Measurements from ENCODE around the gene LSM12.
"Not testable (repeated sequence)": the region's sequence is repeated elsewhere in the genome, so short reads cannot be mapped to it uniquely, and the experiment has no call there.

Gene LSM12

GRCh38 chr17:44105941-44106340 lies 39.5 kb upstream of the LSM12 start:
- no peak overlapping the region for H3K4me3 ChIP-seq (ENCODE audit: control insufficient read depth in 1 of 7, extremely low read depth in 1 of 7, insufficient read depth in 4 of 7, low read depth in 2 of 7, low read length in 6 of 7)
- no peak overlapping the region for H3K27ac ChIP-seq (ENCODE audit: insufficient read depth in 1 of 2, low read depth in 1 of 2, low read length in 2 of 2, poor library complexity in 1 of 2, severe bottlenecking in 2 of 2)
- POLR2A ChIA-PET = no interaction called here
- H3K36me3 ChIP-seq (ENCODE audit: control insufficient read depth in 4 of 4, insufficient read depth in 4 of 4, low read length in 3 of 4) = peaks cover 0 to 23% (median 10%) of the 10 kb centered on the region in 4 experiments
- no peak for DNase-seq
- H3K27me3 ChIP-seq (replicated peaks in 2 of 5; ENCODE audit: control insufficient read depth in 4 of 5, insufficient read depth in 5 of 5, low read length in 4 of 5) = no peaks in the 10 kb centered on the region
- H3K4me1 ChIP-seq (ENCODE audit: control extremely low read depth in 1 of 4, control insufficient read depth in 4 of 4, insufficient read depth in 4 of 4, low read length in 3 of 4) = peaks cover 0 to 47% (median 27%) of the 10 kb centered on the region in 4 experiments
- H3K9me3 ChIP-seq (ENCODE audit: control extremely low read depth in 1 of 5, control insufficient read depth in 4 of 5, insufficient read depth in 2 of 5, low read depth in 1 of 5, low read length in 4 of 5) = no peaks in the 10 kb centered on the region
- WGBS (ENCODE audit: insufficient coverage) = 37% methylated on average over 3 of the region's 3 CpGs
- CTCF ChIA-PET = interaction anchor here (0.6 to 10.3 kb wide), 4 partner anchors 9 to 63 kb away, joined by 3 to 85 read pairs (median 4); no protein-coding TSS in a partner anchor

GRCh38 chr17:44105483-44105882 lies 39.0 kb upstream of the LSM12 start:
- 94% methylated on average over 2 of the region's 3 CpGs for WGBS (ENCODE audit: insufficient coverage)
- Histone ChIP-seq H3K36me3 (ENCODE audit: control insufficient read depth in 4 of 4, insufficient read depth in 4 of 4, low read length in 3 of 4) (peaks cover 0 to 20% (median 10%) of the 10 kb centered on the region in 4 experiments), H3K27me3 (replicated peaks in 2 of 5; ENCODE audit: control insufficient read depth in 4 of 5, insufficient read depth in 5 of 5, low read length in 4 of 5) (no peaks in the 10 kb centered on the region), H3K27ac (ENCODE audit: insufficient read depth in 1 of 2, low read depth in 1 of 2, low read length in 2 of 2, poor library complexity in 1 of 2, severe bottlenecking in 2 of 2) (no peak overlapping the region), H3K4me3 (ENCODE audit: control insufficient read depth in 1 of 7, extremely low read depth in 1 of 7, insufficient read depth in 4 of 7, low read depth in 2 of 7, low read length in 6 of 7) (no peak overlapping the region), H3K9me3 (ENCODE audit: control extremely low read depth in 1 of 5, control insufficient read depth in 4 of 5, insufficient read depth in 2 of 5, low read depth in 1 of 5, low read length in 4 of 5) (no peaks in the 10 kb centered on the region), H3K4me1 (ENCODE audit: control extremely low read depth in 1 of 4, control insufficient read depth in 4 of 4, insufficient read depth in 4 of 4, low read length in 3 of 4) (peaks cover 0 to 42% (median 22%) of the 10 kb centered on the region in 4 experiments)
- DNase-seq = no peak
- POLR2A ChIA-PET = no interaction called here
- CTCF ChIA-PET = interaction anchor here (1.1 to 10.3 kb wide), 3 partner anchors 10 to 64 kb away, joined by 3 to 85 read pairs (median 4); partner anchors contain the start of gene HDAC5

- Histone ChIP-seq H3K27me3 (replicated peaks in 2 of 5; ENCODE audit: control insufficient read depth in 4 of 5, insufficient read depth in 5 of 5, low read length in 4 of 5) (no peaks in the 10 kb centered on the region), H3K4me3 (ENCODE audit: control insufficient read depth in 1 of 7, extremely low read depth in 1 of 7, insufficient read depth in 4 of 7, low read depth in 2 of 7, low read length in 6 of 7) (no peak overlapping the region), H3K27ac (ENCODE audit: insufficient read depth in 1 of 2, low read depth in 1 of 2, low read length in 2 of 2, poor library complexity in 1 of 2, severe bottlenecking in 2 of 2) (no peak overlapping the region), H3K4me1 (ENCODE audit: control extremely low read depth in 1 of 4, control insufficient read depth in 4 of 4, insufficient read depth in 4 of 4, low read length in 3 of 4) (peaks cover 0 to 30% (median 9%) of the 10 kb centered on the region in 4 experiments), H3K9me3 (ENCODE audit: control extremely low read depth in 1 of 5, control insufficient read depth in 4 of 5, insufficient read depth in 2 of 5, low read depth in 1 of 5, low read length in 4 of 5) (no peaks in the 10 kb centered on the region), H3K36me3 (ENCODE audit: control insufficient read depth in 4 of 4, insufficient read depth in 4 of 4, low read length in 3 of 4) (peaks cover 0 to 14% (median 7%) of the 10 kb centered on the region in 4 experiments)
- POLR2A ChIA-PET = no interaction called here
- 98% methylated on average over 15 of the region's 16 CpGs for WGBS (ENCODE audit: insufficient coverage)
- no peak for DNase-seq
- CTCF ChIA-PET = interaction anchor here (3.4 to 10.3 kb wide), 3 partner anchors 12 to 19 kb away, joined by 13 to 85 read pairs (median 16); no protein-coding TSS in a partner anchor
These were observed 36.6 kb upstream of the LSM12 start for GRCh38 chr17:44102849-44103622.

GRCh38 chr17:44101858-44102257 lies 35.4 kb upstream of the LSM12 start:
- H3K4me3 ChIP-seq (ENCODE audit: control insufficient read depth in 1 of 7, extremely low read depth in 1 of 7, insufficient read depth in 4 of 7, low read depth in 2 of 7, low read length in 6 of 7); H3K27me3 ChIP-seq (replicated peaks in 2 of 5; ENCODE audit: control insufficient read depth in 4 of 5, insufficient read depth in 5 of 5, low read length in 4 of 5); DNase-seq; H3K27ac ChIP-seq (ENCODE audit: insufficient read depth in 1 of 2, low read depth in 1 of 2, low read length in 2 of 2, poor library complexity in 1 of 2, severe bottlenecking in 2 of 2); POLR2A ChIA-PET; H3K9me3 ChIP-seq (ENCODE audit: control extremely low read depth in 1 of 5, control insufficient read depth in 4 of 5, insufficient read depth in 2 of 5, low read depth in 1 of 5, low read length in 4 of 5): not testable (repeated sequence)
- peaks cover 0 to 14% (median 4%) of the 10 kb centered on the region in 4 experiments for H3K36me3 ChIP-seq (ENCODE audit: control insufficient read depth in 4 of 4, insufficient read depth in 4 of 4, low read length in 3 of 4)
- H3K4me1 ChIP-seq (ENCODE audit: control extremely low read depth in 1 of 4, control insufficient read depth in 4 of 4, insufficient read depth in 4 of 4, low read length in 3 of 4) = peaks cover 0 to 39% (median 21%) of the 10 kb centered on the region in 4 experiments
- CTCF ChIA-PET = interaction anchor here (3.4 to 10.3 kb wide), 3 partner anchors 13 to 20 kb away, joined by 13 to 85 read pairs (median 16); no protein-coding TSS in a partner anchor
- 94% methylated on average over 3 of the region's 6 CpGs for WGBS (ENCODE audit: insufficient coverage)

- H3K9me3 ChIP-seq (ENCODE audit: control extremely low read depth in 1 of 5, control insufficient read depth in 4 of 5, insufficient read depth in 2 of 5, low read depth in 1 of 5, low read length in 4 of 5) = no peaks in the 10 kb centered on the region
- peaks cover 0 to 52% (median 36%) of the 10 kb centered on the region in 4 experiments for H3K4me1 ChIP-seq (ENCODE audit: control extremely low read depth in 1 of 4, control insufficient read depth in 4 of 4, insufficient read depth in 4 of 4, low read length in 3 of 4)
- peak in 1 of 3 donors; percentile 32 for DNase-seq
- H3K36me3 ChIP-seq (ENCODE audit: control insufficient read depth in 4 of 4, insufficient read depth in 4 of 4, low read length in 3 of 4) = peaks cover 0 to 13% (median 7%) of the 10 kb centered on the region in 4 experiments
- ChIA-PET POLR2A (interaction anchor here (0.6 to 1.3 kb wide), 2 partner anchors 10 to 23 kb away, joined by 3 to 5 read pairs; no protein-coding TSS in a partner anchor), CTCF (interaction anchor here (0.6 to 2.6 kb wide), 9 partner anchors 9 to 71 kb away, joined by 3 to 8 read pairs (median 4); no protein-coding TSS in a partner anchor)
- no peaks in the 10 kb centered on the region for H3K27me3 ChIP-seq (replicated peaks in 2 of 5; ENCODE audit: control insufficient read depth in 4 of 5, insufficient read depth in 5 of 5, low read length in 4 of 5)
- no peak overlapping the region for H3K4me3 ChIP-seq (ENCODE audit: control insufficient read depth in 1 of 7, extremely low read depth in 1 of 7, insufficient read depth in 4 of 7, low read depth in 2 of 7, low read length in 6 of 7)
- H3K27ac ChIP-seq (ENCODE audit: insufficient read depth in 1 of 2, low read depth in 1 of 2, low read length in 2 of 2, poor library complexity in 1 of 2, severe bottlenecking in 2 of 2) = peak overlapping the region in 1 of 2 experiments; percentile 54
- 76% methylated on average over 12 of the region's 13 CpGs for whole genome bisulfite sequencing (ENCODE audit: insufficient coverage)
These were observed 30.9 kb upstream of the LSM12 start for GRCh38 chr17:44097110-44097958.

- Histone ChIP-seq H3K4me3 (ENCODE audit: control insufficient read depth in 1 of 7, extremely low read depth in 1 of 7, insufficient read depth in 4 of 7, low read depth in 2 of 7, low read length in 6 of 7) (peak overlapping the region in 6 of 7 experiments; percentile 21 to 70 (median 58)), H3K27me3 (replicated peaks in 2 of 5; ENCODE audit: control insufficient read depth in 4 of 5, insufficient read depth in 5 of 5, low read length in 4 of 5) (no peaks in the 10 kb centered on the region), H3K27ac (ENCODE audit: insufficient read depth in 1 of 2, low read depth in 1 of 2, low read length in 2 of 2, poor library complexity in 1 of 2, severe bottlenecking in 2 of 2) (peak overlapping the region; percentile 75 to 91), H3K36me3 (ENCODE audit: control insufficient read depth in 4 of 4, insufficient read depth in 4 of 4, low read length in 3 of 4) (peaks cover 0 to 24% (median 20%) of the 10 kb centered on the region in 4 experiments), H3K9me3 (ENCODE audit: control extremely low read depth in 1 of 5, control insufficient read depth in 4 of 5, insufficient read depth in 2 of 5, low read depth in 1 of 5, low read length in 4 of 5) (no peaks in the 10 kb centered on the region), H3K4me1 (ENCODE audit: control extremely low read depth in 1 of 4, control insufficient read depth in 4 of 4, insufficient read depth in 4 of 4, low read length in 3 of 4) (peaks cover 0 to 52% (median 36%) of the 10 kb centered on the region in 4 experiments)
- CTCF ChIA-PET = interaction anchor here (1.0 to 2.1 kb wide), 7 partner anchors 10 to 71 kb away, joined by 3 to 8 read pairs (median 4); no protein-coding TSS in a partner anchor
- DNase-seq = peak; percentile 58 to 85 (median 83)
- 0% methylated on average over 7 of the region's 12 CpGs for WGBS (ENCODE audit: insufficient coverage)
- POLR2A ChIA-PET = interaction anchor here (1.0 to 1.3 kb wide), 3 partner anchors 9 to 20 kb away, joined by 3 to 5 read pairs (median 4); no protein-coding TSS in a partner anchor
These were observed 29.4 kb upstream of the LSM12 start for GRCh38 chr17:44095647-44096496.

Data from common myeloid progenitor, CD34-positive (primary cell).